ENCODE measurements around the gene ZNF502.

ZNF502 gene

DNA sequence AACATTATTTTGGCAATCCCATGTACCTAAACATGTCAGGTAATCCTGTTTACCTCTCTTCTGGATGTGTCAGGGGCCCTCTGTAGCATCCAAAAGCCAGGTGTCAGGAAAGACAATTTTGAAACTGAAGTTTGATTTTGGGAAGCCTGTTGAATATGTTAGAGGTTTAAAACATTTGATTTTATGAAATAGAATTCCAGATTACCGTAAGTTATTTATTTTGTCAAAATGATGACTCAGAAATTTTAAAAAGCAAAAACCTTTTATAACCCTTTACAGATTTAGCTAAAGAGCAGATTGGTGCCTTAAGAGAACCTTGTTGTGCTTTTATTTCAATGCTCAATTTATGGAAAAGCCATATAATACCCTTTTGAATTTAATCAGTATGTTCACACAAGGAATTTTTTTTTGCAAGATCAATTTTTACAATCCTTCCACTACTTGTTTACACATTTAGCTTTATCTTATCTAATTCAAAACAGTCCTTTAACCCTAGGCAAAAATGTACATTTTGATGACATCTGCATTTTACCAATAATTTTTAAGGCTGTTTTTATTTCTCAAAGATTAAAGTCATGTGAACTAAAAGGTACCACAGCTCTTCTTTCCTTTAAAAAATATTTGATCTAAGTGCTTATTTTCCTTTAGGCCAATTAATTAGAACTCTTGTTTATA is 59.1 kb downstream of the ZNF502 start:
- no peak for DNase-seq

DNA sequence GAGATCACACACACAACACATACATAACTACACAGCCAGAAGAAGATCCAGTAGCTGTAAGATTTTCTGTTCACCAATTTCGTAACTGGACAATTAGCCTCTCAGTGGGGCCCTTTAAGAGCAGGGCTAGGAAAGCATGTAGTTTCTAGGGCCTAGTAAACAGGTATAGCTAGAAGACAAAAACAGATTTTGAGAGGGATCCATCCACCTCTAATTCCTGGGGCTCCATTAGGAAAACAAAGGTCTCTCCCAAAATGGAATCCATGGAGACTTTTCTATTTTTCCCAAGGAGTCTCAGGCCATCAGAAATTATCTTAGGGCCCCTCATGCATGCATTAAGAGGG is 59.6 kb downstream of the ZNF502 start:
- DNase-seq, result no peak
